PC-3 (cell line): ENCODE measurements around the gene NDUFC2. TPM values are rescaled to one million over a fixed set of nuclear protein-coding genes. Genes with fewer than 3 reads are reported as not detected.

Experiments
- ATAC-seq: fragments of 200-7000 bp; cut with Tn5 transposase; 2 replicates; pipeline ENCODE4 v1.9.1; 2020; ENCODE audit warnings: mild to moderate bottlenecking, moderate library complexity
- Bru-seq: library from RNA; stranded (reverse); fragments of 400-500 nt; gene quantifications from one replicate; lab custom pipeline; 2021; lab: Mats Ljungman, UMichigan
- BruChase-seq, 2 experiments: library from RNA; stranded (reverse); fragments of 400-500 nt; gene quantifications; one replicate each; lab custom pipeline; 2021; lab: Mats Ljungman, UMichigan
- BruUV-seq: library from RNA; stranded (reverse); fragments of 400-500 nt; replicated peaks from 2 replicates; lab custom pipeline; 2021; lab: Mats Ljungman, UMichigan
- CTCF ChIA-PET: fragments of 300-600 bp; sonication (Branson Sonifier 250); formaldehyde crosslinking; loops from one replicate; lab custom pipeline; 2022; ENCODE audit warnings: antibody characterized with exemption; lab: Charles Lee
- POLR2A ChIA-PET: fragments of 300-600 bp; sonication (Branson Sonifier 250); formaldehyde crosslinking; loops from one replicate; lab custom pipeline; 2022; ENCODE audit warnings: antibody characterized with exemption; ENCODE audit not compliant: unreplicated experiment; lab: Charles Lee
- DNase-seq: peaks from one replicate; pipeline ENCODE4 v3.0.0-alpha.2; 2015
- H2AFZ ChIP-seq: fragments of 300-600 bp; sonication (generic); 2 replicates; pipeline ENCODE4 v1.6.0; 2016; ENCODE audit warnings: antibody characterized with exemption, low read length
- H3F3A ChIP-seq: fragments of 300-600 bp; sonication (generic); one replicate; pipeline ENCODE4 v1.6.0; 2017; ENCODE audit warnings: antibody characterized with exemption, low read length, control low read depth, mild to moderate bottlenecking; ENCODE audit not compliant: unreplicated experiment
- H3K27ac ChIP-seq: fragments of 300-600 bp; sonication (generic); 2 replicates; pipeline ENCODE4 v1.5.1; 2016; ENCODE audit warnings: mild to moderate bottlenecking, low read length
- H3K27me3 ChIP-seq: fragments of 300-600 bp; sonication (generic); 2 replicates; pipeline ENCODE4 v1.6.1; 2016; ENCODE audit warnings: low read length, mixed read lengths
- H3K36me3 ChIP-seq: fragments of 300-600 bp; sonication (generic); 2 replicates; pipeline ENCODE4 v1.6.1; 2016; ENCODE audit warnings: low read depth, mixed run types, low read length, mixed read lengths
- H3K4me1 ChIP-seq: fragments of 300-600 bp; sonication (generic); 2 replicates; pipeline ENCODE4 v1.5.1; 2016; ENCODE audit warnings: low read length; ENCODE audit not compliant: insufficient read depth
- H3K4me2 ChIP-seq: fragments of 300-600 bp; sonication (generic); 2 replicates; pipeline ENCODE4 v1.6.0; 2016; ENCODE audit warnings: low read length
- H3K4me3 ChIP-seq: fragments of 300-600 bp; sonication (generic); 2 replicates; pipeline ENCODE4 v1.5.1; 2016; ENCODE audit warnings: mild to moderate bottlenecking, low read length, mixed read lengths
- H3K79me2 ChIP-seq: fragments of 300-600 bp; sonication (generic); 2 replicates; pipeline ENCODE4 v1.6.1; 2017; ENCODE audit warnings: low read length, mixed read lengths
- H3K9ac ChIP-seq: fragments of 300-600 bp; sonication (generic); 2 replicates; pipeline ENCODE4 v1.6.0; 2016; ENCODE audit warnings: mild to moderate bottlenecking, low read length
- H3K9me2 ChIP-seq: fragments of 300-600 bp; sonication (generic); replicated peaks from 2 replicates; pipeline ENCODE4 v1.6.1; 2016; ENCODE audit warnings: mixed run types, low read length, mixed read lengths
- H3K9me3 ChIP-seq: fragments of 300-600 bp; sonication (generic); 2 replicates; pipeline ENCODE4 v1.6.1; 2016; ENCODE audit warnings: low read length, mixed read lengths
- H4K20me1 ChIP-seq: fragments of 300-600 bp; sonication (generic); 2 replicates; pipeline ENCODE4 v1.6.1; 2016; ENCODE audit warnings: low read length, mixed read lengths
- EZH2 ChIP-seq: fragments of 300-600 bp; sonication (generic); IDR thresholded peaks from one replicate; pipeline ENCODE4 v1.6.1; 2017; ENCODE audit warnings: antibody characterized with exemption, mild to moderate bottlenecking, low read length; ENCODE audit not compliant: unreplicated experiment
- EZH2phosphoT487 ChIP-seq: fragments of 300-600 bp; sonication (generic); IDR thresholded peaks from 2 replicates; pipeline ENCODE4 v1.6.1; 2018; ENCODE audit warnings: mild to moderate bottlenecking, antibody characterized with exemption, low read length, borderline replicate concordance
- intact Hi-C: fragments of 100-400 bp; cut with micrococcal nuclease; formaldehyde crosslinking; loops from 2 replicates; pipeline ENCODE4 v1.9.0; 2023
- long read RNA-seq: library from polyadenylated mRNA; unstranded; transcript quantifications from one replicate; pipeline ENCODE4 v2.0.0, GENCODE V29; 2021; ENCODE audit not compliant: unreplicated experiment
- total RNA-seq: library from RNA; depleted of rRNA; stranded (reverse); fragments of >200 nt; gene quantifications from 2 replicates; pipeline ENCODE4 v1.2.3, GENCODE V29; 2014; rRNA removed
- TF ChIP-seq, protein P1 (sequence below): fragments of 300-600 bp; sonication (generic); conservative IDR thresholded peaks from 2 replicates; pipeline ENCODE4 v1.5.1; 2017; ENCODE audit warnings: antibody characterized with exemption, low read depth, mild to moderate bottlenecking, low read length

NDUFC2 gene
- total RNA-seq = 304 and 322 TPM in 2 replicates
- percentile 82 among the genes with signal in this experiment for Bru-seq, nascent RNA
- percentile 97 among the genes with signal in this experiment for BruChase-seq, experiment 1, labeled RNA remaining after a 6-hour chase
- BruChase-seq, experiment 2, labeled RNA remaining after a 2-hour chase = percentile 88 among the genes with signal in this experiment
- long read RNA-seq, transcript NDUFC2-201 (3 exons, 2,518 nt) = major isoform, 200 of 202 reads
- long read RNA-seq, partial matches to known transcripts = 0 of 202 reads
- long read RNA-seq, other reads (novel, unspliced or antisense) = 1 of 202 reads

- peak within 1 kb of the TSS; percentile 86 for H3K4me3 ChIP-seq
- peak within 1 kb of the TSS; percentile 93 for H3K4me2 ChIP-seq
- H3K27ac ChIP-seq = peak within 1 kb of the TSS; percentile 22
- peaks cover 36% of the 10 kb centered on the region for H4K20me1 ChIP-seq
- H3K9ac ChIP-seq = peak within 1 kb of the TSS; percentile 93
- H3K36me3 ChIP-seq = 0 out of 2 replicates have a peak, but pooled peaks cover 4% of the 10 kb centered on the region
- ChIA-PET POLR2A (interaction anchor here (1.1 kb wide), 1 partner anchor 22 kb away, joined by 5 read pairs; no protein-coding TSS in a partner anchor), CTCF (interaction anchor here (1.0 kb wide), 1 partner anchor 338 kb away, joined by 3 read pairs; the partner anchor contains the start of gene GAB2)
- intact Hi-C loops = no loop called here
- H3K9me2 ChIP-seq = no peaks in the 10 kb centered on the region
- TSS peak; percentile 84 for BruUV-seq
- ATAC-seq (peak; percentile 89), DNase-seq (peak; percentile 87)
- peaks cover 33% of the 10 kb centered on the region for H3K4me1 ChIP-seq
- no peaks in the 10 kb centered on the region for H3K9me3 ChIP-seq
- H2AFZ ChIP-seq = peak within 1 kb of the TSS; percentile 96
- TF ChIP-seq, protein P1, sequence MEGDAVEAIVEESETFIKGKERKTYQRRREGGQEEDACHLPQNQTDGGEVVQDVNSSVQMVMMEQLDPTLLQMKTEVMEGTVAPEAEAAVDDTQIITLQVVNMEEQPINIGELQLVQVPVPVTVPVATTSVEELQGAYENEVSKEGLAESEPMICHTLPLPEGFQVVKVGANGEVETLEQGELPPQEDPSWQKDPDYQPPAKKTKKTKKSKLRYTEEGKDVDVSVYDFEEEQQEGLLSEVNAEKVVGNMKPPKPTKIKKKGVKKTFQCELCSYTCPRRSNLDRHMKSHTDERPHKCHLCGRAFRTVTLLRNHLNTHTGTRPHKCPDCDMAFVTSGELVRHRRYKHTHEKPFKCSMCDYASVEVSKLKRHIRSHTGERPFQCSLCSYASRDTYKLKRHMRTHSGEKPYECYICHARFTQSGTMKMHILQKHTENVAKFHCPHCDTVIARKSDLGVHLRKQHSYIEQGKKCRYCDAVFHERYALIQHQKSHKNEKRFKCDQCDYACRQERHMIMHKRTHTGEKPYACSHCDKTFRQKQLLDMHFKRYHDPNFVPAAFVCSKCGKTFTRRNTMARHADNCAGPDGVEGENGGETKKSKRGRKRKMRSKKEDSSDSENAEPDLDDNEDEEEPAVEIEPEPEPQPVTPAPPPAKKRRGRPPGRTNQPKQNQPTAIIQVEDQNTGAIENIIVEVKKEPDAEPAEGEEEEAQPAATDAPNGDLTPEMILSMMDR = no peak
- no peak for TF ChIP-seq EZH2phosphoT487
- TF ChIP-seq EZH2 = no peak
- H3K79me2 ChIP-seq = peaks cover 52% of the 10 kb centered on the region
- H3K27me3 ChIP-seq = no peaks in the 10 kb centered on the region
- no peaks in the 10 kb centered on the region for H3F3A ChIP-seq
These were observed at the start of gene NDUFC2 for GRCh38 chr11:78079232-78080083. TSS of gene NDUFC2 (minus strand) at chr11:78079862. CDS start at chr11:78079744, 118 bp downstream.

- no peaks in the 10 kb centered on the region for H4K20me1 ChIP-seq
- no peaks in the 10 kb centered on the region for H3K27me3 ChIP-seq
- H3K9me3 ChIP-seq = no peaks in the 10 kb centered on the region
- TF ChIP-seq EZH2 (no peak), EZH2phosphoT487 (no peak)
- TF ChIP-seq, protein P1 = no peak
- H3K79me2 ChIP-seq = peaks cover 6% of the 10 kb centered on the region; the same call in 1 of the 2 replicates
- CTCF ChIA-PET = no interaction called here
- H3K4me1 ChIP-seq = no peaks in the 10 kb centered on the region
- no peak overlapping the region for H3K4me2 ChIP-seq
- no peak overlapping the region for H3K9ac ChIP-seq
- no peak overlapping the region for H3K4me3 ChIP-seq
- POLR2A ChIA-PET = no interaction called here
- intact Hi-C loops = no loop called here
- H3F3A ChIP-seq = no peaks in the 10 kb centered on the region
- H3K36me3 ChIP-seq = peaks cover 11% of the 10 kb centered on the region
- H2AFZ ChIP-seq = no peak overlapping the region
- no TSS peak for BruUV-seq
- DNase-seq (no peak), ATAC-seq (no peak)
- no peaks in the 10 kb centered on the region for H3K9me2 ChIP-seq
- no peak overlapping the region for H3K27ac ChIP-seq
These were observed 47.7 kb upstream of the NDUFC2 start for GRCh38 chr11:78127403-78127802.
